Measurements from ENCODE around the gene SH2D2A.

GRCh38 chr1:156807627-156808026 is 9.0 kb downstream of the SH2D2A start:
- TF ChIP-seq CTCF (conservative IDR thresholded peaks at IDR 0.05; ENCODE audit: low read length) = no peak
- no peak for TF ChIP-seq EZH2phosphoT487 (IDR thresholded peaks at IDR 0.05; ENCODE audit: borderline replicate concordance, low read depth, low read length)
